ENCODE results near the gene CLEC20A. TPM values are rescaled to one million over a fixed set of nuclear protein-coding genes. Genes with fewer than 3 reads are reported as not detected.
A peak's percentile ranks its signal among the peaks of the same experiment; 100 is the strongest.

CLEC20A gene
- total and polyA plus RNA-seq, 9 of the 15 experiments (the other 6 are each of a cell fraction or from before 2014, with no cell fraction given): not detected

DNA sequence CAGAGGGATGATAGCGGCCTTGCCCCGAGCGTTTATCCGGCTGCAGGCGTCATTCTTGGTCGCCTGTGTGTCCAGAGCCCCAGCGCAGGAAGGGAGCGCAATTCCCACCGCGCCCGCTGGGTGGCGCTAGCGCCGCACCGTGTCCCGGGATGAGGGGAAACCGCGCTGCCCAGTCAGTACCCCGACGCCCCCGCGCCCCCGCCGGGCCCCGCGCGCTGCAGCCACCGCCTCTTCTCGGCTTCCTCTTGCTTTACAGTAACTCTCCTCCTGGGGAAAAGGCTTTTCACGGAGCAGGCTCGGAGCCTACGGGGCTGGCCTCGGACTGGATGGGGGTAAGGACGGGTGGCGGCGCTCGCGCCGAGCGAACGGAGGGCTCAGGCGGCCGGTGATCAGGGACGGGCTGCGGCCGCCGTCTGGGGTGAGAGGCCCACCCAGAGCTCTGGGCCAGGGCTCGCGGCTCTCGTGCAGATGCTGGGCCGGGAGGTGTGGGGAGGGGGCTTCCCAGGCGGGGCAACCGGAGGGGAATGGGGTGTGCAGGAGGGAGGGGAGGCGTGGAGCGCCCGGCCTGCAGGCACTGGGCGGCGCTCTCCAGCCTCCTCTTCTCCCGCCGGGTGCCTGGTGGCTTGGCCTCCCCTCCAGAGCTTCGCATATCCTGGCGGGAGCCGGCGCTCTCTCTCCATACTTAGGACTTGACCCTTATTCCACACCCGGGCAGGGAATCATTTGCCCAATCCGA, 46.0 kb upstream of the CLEC20A start:
- peak overlapping the region; percentile 51 for H3K4me3 ChIP-seq
- no peaks in the 10 kb centered on the region for H3K79me2 ChIP-seq (ENCODE audit: control insufficient read depth, insufficient read depth, low read length)
- peaks cover 21 to 45% of the 10 kb centered on the region in 2 experiments for H3K27me3 ChIP-seq (ENCODE audit: control insufficient read depth in 2 of 2, insufficient read depth in 2 of 2, low read length in 2 of 2)
- H3K4me2 ChIP-seq (ENCODE audit: insufficient read depth, low read length): peak overlapping the region; percentile 82
- no TSS peak for BruUV-seq (replicated peaks)
- DNase-seq (ENCODE audit: extremely low read depth in 1 of 4, low spot score in 3 of 4) (peak; percentile 85 to 94 (median 91)), ATAC-seq (peak; percentile 96), FAIRE-seq (peak; percentile 71)
- H2AFZ ChIP-seq (ENCODE audit: low read depth, low read length): peak overlapping the region; percentile 97
- POLR2A ChIA-PET: no interaction called here
- H3K27ac ChIP-seq (ENCODE audit: extremely low read depth, low read depth, low read length): no peak overlapping the region
- 9% methylated on average over 59 of the region's 66 CpGs for WGBS (ENCODE audit: insufficient coverage, low coverage, missing lambda C conversion rate)
- no peaks in the 10 kb centered on the region for H3K36me3 ChIP-seq (ENCODE audit: control insufficient read depth, insufficient read depth, low read length)
- in situ Hi-C loops (cut with MboI) (loop anchor here (25.0 kb wide), 1 partner anchor 820 kb away; the partner anchor contains the start of gene AXDND1), intact Hi-C loops (cut with micrococcal nuclease) (loop anchor here (1.0 to 10.0 kb wide), 4 partner anchors 211 to 832 kb away; partner anchors contain the start of gene TOR3A)
- no peaks in the 10 kb centered on the region for H3K9me3 ChIP-seq (replicated peaks; ENCODE audit: control insufficient read depth, insufficient read depth, low read depth, low read length)
- H3K9me1 ChIP-seq (ENCODE audit: control insufficient read depth, insufficient read depth, low read length): peaks cover 5% of the 10 kb centered on the region
- no peaks in the 10 kb centered on the region for H4K20me1 ChIP-seq (replicated peaks; ENCODE audit: control insufficient read depth, insufficient read depth, low read length)
- CTCF ChIA-PET (ENCODE audit: low intra/inter-chr PET ratio): interaction anchor here (0.9 to 2.7 kb wide), 5 partner anchors 211 to 1267 kb away, joined by 4 to 15 read pairs (median 5); no protein-coding TSS in a partner anchor
- peaks cover 0 to 16% of the 10 kb centered on the region in 2 experiments; a peak in 4 of 5 replicates for H3K4me1 ChIP-seq (replicated peaks in 1 of 2; ENCODE audit: control insufficient read depth in 2 of 2, insufficient read depth in 2 of 2, low read length in 2 of 2)
- H3K9ac ChIP-seq (ENCODE audit: insufficient read depth in 1 of 2, low read depth in 2 of 2, low read length in 2 of 2): peak overlapping the region; percentile 39 to 57; a peak in 3 of 4 replicates
- TF ChIP-seq, protein P1, sequence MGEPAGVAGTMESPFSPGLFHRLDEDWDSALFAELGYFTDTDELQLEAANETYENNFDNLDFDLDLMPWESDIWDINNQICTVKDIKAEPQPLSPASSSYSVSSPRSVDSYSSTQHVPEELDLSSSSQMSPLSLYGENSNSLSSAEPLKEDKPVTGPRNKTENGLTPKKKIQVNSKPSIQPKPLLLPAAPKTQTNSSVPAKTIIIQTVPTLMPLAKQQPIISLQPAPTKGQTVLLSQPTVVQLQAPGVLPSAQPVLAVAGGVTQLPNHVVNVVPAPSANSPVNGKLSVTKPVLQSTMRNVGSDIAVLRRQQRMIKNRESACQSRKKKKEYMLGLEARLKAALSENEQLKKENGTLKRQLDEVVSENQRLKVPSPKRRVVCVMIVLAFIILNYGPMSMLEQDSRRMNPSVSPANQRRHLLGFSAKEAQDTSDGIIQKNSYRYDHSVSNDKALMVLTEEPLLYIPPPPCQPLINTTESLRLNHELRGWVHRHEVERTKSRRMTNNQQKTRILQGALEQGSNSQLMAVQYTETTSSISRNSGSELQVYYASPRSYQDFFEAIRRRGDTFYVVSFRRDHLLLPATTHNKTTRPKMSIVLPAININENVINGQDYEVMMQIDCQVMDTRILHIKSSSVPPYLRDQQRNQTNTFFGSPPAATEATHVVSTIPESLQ (CRISPR knock-in tag; IDR thresholded peaks at IDR 0.05): no peak
- TF ChIP-seq, protein P2, sequence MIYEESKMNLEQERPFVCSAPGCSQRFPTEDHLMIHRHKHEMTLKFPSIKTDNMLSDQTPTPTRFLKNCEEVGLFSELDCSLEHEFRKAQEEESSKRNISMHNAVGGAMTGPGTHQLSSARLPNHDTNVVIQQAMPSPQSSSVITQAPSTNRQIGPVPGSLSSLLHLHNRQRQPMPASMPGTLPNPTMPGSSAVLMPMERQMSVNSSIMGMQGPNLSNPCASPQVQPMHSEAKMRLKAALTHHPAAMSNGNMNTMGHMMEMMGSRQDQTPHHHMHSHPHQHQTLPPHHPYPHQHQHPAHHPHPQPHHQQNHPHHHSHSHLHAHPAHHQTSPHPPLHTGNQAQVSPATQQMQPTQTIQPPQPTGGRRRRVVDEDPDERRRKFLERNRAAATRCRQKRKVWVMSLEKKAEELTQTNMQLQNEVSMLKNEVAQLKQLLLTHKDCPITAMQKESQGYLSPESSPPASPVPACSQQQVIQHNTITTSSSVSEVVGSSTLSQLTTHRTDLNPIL (CRISPR knock-in tag; IDR thresholded peaks at IDR 0.05): no peak
- TF ChIP-seq ILK (tag; IDR thresholded peaks at IDR 0.05; ENCODE audit: borderline replicate concordance, low read depth) (no peak), ZNF431 (CRISPR knock-in tag; IDR thresholded peaks at IDR 0.05) (no peak), NCOA6 (IDR thresholded peaks at IDR 0.05) (no peak), CTBP1 (IDR thresholded peaks at IDR 0.05; ENCODE audit: borderline replicate concordance) (peak; percentile 63), ZNF655 (CRISPR knock-in tag; IDR thresholded peaks at IDR 0.05) (no peak), ZNF263 (CRISPR knock-in tag; IDR thresholded peaks at IDR 0.05; ENCODE audit: borderline replicate concordance) (0 out of 2 replicates have a peak, but pooled peaks have one; percentile 39), POLR2H (tag; IDR thresholded peaks at IDR 0.05; ENCODE audit: low read depth) (no peak), ZNF511 (CRISPR knock-in tag; IDR thresholded peaks at IDR 0.05) (no peak)
- TF ChIP-seq, protein P3, sequence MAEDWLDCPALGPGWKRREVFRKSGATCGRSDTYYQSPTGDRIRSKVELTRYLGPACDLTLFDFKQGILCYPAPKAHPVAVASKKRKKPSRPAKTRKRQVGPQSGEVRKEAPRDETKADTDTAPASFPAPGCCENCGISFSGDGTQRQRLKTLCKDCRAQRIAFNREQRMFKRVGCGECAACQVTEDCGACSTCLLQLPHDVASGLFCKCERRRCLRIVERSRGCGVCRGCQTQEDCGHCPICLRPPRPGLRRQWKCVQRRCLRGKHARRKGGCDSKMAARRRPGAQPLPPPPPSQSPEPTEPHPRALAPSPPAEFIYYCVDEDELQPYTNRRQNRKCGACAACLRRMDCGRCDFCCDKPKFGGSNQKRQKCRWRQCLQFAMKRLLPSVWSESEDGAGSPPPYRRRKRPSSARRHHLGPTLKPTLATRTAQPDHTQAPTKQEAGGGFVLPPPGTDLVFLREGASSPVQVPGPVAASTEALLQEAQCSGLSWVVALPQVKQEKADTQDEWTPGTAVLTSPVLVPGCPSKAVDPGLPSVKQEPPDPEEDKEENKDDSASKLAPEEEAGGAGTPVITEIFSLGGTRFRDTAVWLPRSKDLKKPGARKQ (CRISPR knock-in tag; IDR thresholded peaks at IDR 0.05): no peak
- TF ChIP-seq, protein P4, sequence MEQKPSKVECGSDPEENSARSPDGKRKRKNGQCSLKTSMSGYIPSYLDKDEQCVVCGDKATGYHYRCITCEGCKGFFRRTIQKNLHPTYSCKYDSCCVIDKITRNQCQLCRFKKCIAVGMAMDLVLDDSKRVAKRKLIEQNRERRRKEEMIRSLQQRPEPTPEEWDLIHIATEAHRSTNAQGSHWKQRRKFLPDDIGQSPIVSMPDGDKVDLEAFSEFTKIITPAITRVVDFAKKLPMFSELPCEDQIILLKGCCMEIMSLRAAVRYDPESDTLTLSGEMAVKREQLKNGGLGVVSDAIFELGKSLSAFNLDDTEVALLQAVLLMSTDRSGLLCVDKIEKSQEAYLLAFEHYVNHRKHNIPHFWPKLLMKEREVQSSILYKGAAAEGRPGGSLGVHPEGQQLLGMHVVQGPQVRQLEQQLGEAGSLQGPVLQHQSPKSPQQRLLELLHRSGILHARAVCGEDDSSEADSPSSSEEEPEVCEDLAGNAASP (IDR thresholded peaks at IDR 0.05): no peak

All from K562 (cell line).